ENCODE results near the gene KRT76.

DNA sequence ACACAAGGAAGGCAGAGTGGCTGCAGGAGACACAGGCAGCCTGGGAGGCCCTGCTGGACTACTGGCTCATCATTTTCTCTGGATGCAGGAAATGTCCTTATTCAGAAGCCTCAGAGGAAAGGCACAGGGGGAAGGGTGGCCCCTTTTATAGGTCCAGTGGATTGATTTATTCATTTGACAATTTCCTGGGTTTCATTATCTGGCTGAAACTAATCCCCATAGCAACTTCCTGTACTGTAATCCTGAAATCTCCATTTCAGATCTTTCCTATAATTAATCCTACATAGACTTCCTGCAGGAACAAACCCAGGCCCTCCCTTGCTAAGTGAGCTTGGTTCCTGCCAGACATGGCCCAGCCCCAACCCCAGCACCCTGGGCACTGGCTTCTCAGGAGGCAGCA, 23.0 kb downstream of the KRT76 start:
- TF ChIP-seq CTCF (IDR thresholded peaks at IDR 0.05) (no peak), POLR2A (IDR thresholded peaks at IDR 0.05) (no peak)

Data from uterus (tissue), 2 donors.